HCT116 (cell line): ENCODE data around the gene FBXW4.

Experiments
- CTCF ChIP-seq, 3 experiments: fragments of 200-600 bp in 1 of 3; sonication (generic) in 1 of 3; IDR thresholded peaks in 2 of 3; conservative IDR thresholded peaks in 1 of 3; 2 replicates each; pipeline ENCODE4 v1.5.1; 2012 to 2017; ENCODE audit warnings: low read depth in 2 of 3, low read length in 2 of 3, antibody characterized with exemption in 1 of 3, borderline replicate concordance in 1 of 3, control low read depth in 1 of 3, mild to moderate bottlenecking in 1 of 3, mixed read lengths in 1 of 3, mixed run types in 1 of 3, moderate library complexity in 1 of 3; ENCODE audit not compliant: insufficient read depth in 1 of 3
- EGR1 ChIP-seq: IDR thresholded peaks from 2 replicates; pipeline ENCODE4 v1.6.1; 2012; ENCODE audit warnings: low read depth
- ELF1 ChIP-seq: IDR thresholded peaks from 2 replicates; pipeline ENCODE4 v1.6.1; 2012; ENCODE audit warnings: low read depth, borderline replicate concordance
- EZH2 ChIP-seq: fragments of 200-600 bp; sonication (generic); IDR thresholded peaks from 2 replicates; pipeline ENCODE4 v1.6.1; 2017; ENCODE audit warnings: antibody characterized with exemption, mixed run types
- FOSL1 ChIP-seq: IDR thresholded peaks from 2 replicates; pipeline ENCODE4 v1.6.1; 2012; ENCODE audit warnings: low read depth
- JUND ChIP-seq: IDR thresholded peaks from 2 replicates; pipeline ENCODE4 v1.6.1; 2012
- MAX ChIP-seq: IDR thresholded peaks from 2 replicates; pipeline ENCODE4 v1.6.1; 2012
- POLR2A ChIP-seq: IDR thresholded peaks from 2 replicates; pipeline ENCODE4 v1.7.0; 2011; ENCODE audit warnings: borderline replicate concordance; ENCODE audit not compliant: insufficient read depth, insufficient read length; ENCODE audit errors: extremely low read depth
- POLR2AphosphoS5 ChIP-seq: IDR thresholded peaks from 2 replicates; pipeline ENCODE4 v1.6.1; 2011; ENCODE audit warnings: mild to moderate bottlenecking, low read depth, low read length, moderate library complexity
- SIN3A ChIP-seq: IDR thresholded peaks from 2 replicates; pipeline ENCODE4 v1.6.1; 2012; ENCODE audit warnings: low read depth
- TCF7L2 ChIP-seq: IDR thresholded peaks from 2 replicates; pipeline ENCODE4 v1.7.0; 2011; ENCODE audit warnings: borderline replicate concordance, inconsistent platforms; ENCODE audit not compliant: insufficient read depth, insufficient read length; ENCODE audit errors: extremely low read depth
- YY1 ChIP-seq: IDR thresholded peaks from 2 replicates; pipeline ENCODE4 v1.6.1; 2011; ENCODE audit warnings: low read length, low read depth, moderate library complexity, mild to moderate bottlenecking; ENCODE audit not compliant: insufficient replicate concordance; ENCODE audit errors: extremely low read depth
- TF ChIP-seq, protein P1 (sequence below): IDR thresholded peaks from 2 replicates; pipeline ENCODE4 v1.6.1; 2012

DNA sequence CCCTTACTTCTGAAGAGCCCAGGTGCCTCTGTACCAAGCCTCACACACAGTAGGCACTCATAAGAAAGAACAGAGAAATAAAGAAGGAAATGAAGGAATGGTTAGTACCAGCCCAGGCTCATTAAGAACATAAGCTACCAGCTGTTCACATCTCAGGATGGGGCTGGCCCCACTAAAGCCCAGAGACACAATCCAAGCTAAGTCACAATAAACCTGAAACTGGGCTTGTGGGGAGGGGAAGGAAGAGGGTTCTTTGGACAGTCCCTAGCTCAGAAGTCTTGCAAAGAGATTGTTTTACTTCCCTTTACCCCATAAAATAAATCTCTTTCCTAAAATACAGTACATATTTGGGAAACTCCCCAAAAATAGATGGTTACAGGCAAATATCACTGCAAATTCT is 24.3 kb downstream of the FBXW4 start:
- no peak for TF ChIP-seq TCF7L2
- no peak for TF ChIP-seq CTCF (IDR thresholded peaks at IDR 0.05 in 2 of 3, conservative IDR thresholded peaks at IDR 0.05 in 1 of 3; ENCODE audit: borderline replicate concordance in 1 of 3, insufficient read depth in 1 of 3, low read depth in 2 of 3, low read length in 2 of 3)
- TF ChIP-seq MAX: no peak
- TF ChIP-seq, protein P1, sequence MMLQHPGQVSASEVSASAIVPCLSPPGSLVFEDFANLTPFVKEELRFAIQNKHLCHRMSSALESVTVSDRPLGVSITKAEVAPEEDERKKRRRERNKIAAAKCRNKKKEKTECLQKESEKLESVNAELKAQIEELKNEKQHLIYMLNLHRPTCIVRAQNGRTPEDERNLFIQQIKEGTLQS: no peak
- TF ChIP-seq JUND: no peak
- TF ChIP-seq EZH2: no peak
- TF ChIP-seq ELF1: no peak
- TF ChIP-seq SIN3A: no peak
- TF ChIP-seq POLR2AphosphoS5: no peak
- no peak for TF ChIP-seq YY1
- no peak for TF ChIP-seq EGR1
- TF ChIP-seq POLR2A: no peak
- TF ChIP-seq FOSL1: no peak
